Measurements from ENCODE around the gene DHX16. TPM values are rescaled to one million over a fixed set of nuclear protein-coding genes. Genes with fewer than 3 reads are reported as not detected.

Gene DHX16
- total RNA-seq, 1 experiment from 2014 or later, result 32.2 TPM

GRCh38 chr6:30682143-30683117 is 9.6 kb upstream of the DHX16 start:
- Mint-ChIP-seq H3K9me3 (no peaks in the 10 kb centered on the region), H3K4me3 (peak overlapping the region; percentile 54), H3K4me1 (peaks cover 58% of the 10 kb centered on the region), H3K27ac (peak overlapping the region; percentile 84), H3K36me3 (peaks cover 5% of the 10 kb centered on the region), H3K27me3 (ENCODE audit: low read depth) (no peaks in the 10 kb centered on the region)
- TF ChIP-seq E2F1 (CRISPR knock-in tag; IDR thresholded peaks at IDR 0.05) (no peak), TP53 (CRISPR knock-in tag; IDR thresholded peaks at IDR 0.05) (no peak), ZBTB43 (CRISPR knock-in tag; IDR thresholded peaks at IDR 0.05) (no peak), ETV6 (CRISPR knock-in tag; IDR thresholded peaks at IDR 0.05) (no peak)
- TF ChIP-seq, protein P1, sequence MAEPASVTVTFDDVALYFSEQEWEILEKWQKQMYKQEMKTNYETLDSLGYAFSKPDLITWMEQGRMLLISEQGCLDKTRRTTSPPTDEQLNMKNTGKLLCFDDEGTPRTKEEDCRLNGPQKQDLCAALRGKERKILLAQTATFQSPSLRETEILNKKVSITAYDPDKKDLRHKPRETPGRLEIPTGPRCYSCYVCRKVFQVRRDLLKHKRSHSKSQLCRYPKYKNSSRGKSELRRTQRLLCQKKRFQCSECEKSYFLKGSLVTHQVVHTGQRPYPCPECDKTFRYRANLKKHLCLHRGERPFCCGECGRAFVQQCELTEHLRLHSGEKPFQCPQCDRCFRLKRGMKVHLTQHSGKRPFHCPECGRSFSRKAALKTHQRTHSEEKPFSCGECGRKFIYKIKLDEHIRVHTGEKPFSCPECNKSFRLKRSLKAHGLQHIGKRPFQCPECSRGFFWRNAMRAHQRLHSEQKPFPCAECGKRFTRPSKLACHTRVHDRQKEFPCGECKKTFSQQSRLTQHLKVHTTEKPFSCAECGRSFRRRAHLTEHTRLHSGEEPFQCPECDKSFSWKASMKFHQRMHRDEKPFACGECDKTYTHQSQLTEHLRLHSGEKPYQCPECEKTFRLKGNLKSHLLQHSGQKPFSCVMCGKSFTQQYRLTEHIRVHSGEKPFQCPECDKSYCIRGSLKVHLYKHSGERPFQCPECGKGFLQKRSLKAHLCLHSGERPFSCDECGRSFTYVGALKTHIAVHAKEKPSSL (CRISPR knock-in tag; conservative IDR thresholded peaks at IDR 0.05), result no peak
- DNase-seq (ENCODE audit: low spot score), result peak; percentile 42
- CTCF ChIA-PET, result interaction anchor here (0.6 to 9.7 kb wide), 7 partner anchors 10 to 229 kb away, joined by 3 to 131 read pairs (median 6); partner anchors contain the start of genes DHX16 and MDC1
- POLR2A ChIA-PET, result interaction anchor here (0.8 to 1.6 kb wide), 2 partner anchors 34 to 35 kb away, joined by 3 to 4 read pairs; partner anchors contain the start of gene MDC1
- peak; percentile 10 for ATAC-seq

GRCh38 chr6:30681766-30682142 is 8.9 kb upstream of the DHX16 start:
- no peak for DNase-seq (ENCODE audit: low spot score)
- H3K36me3 Mint-ChIP-seq, result peaks cover 10% of the 10 kb centered on the region
- no peak overlapping the region for H3K4me3 Mint-ChIP-seq
- peaks cover 58% of the 10 kb centered on the region for H3K4me1 Mint-ChIP-seq
- no peaks in the 10 kb centered on the region for H3K9me3 Mint-ChIP-seq
- ATAC-seq, result no peak
- CTCF ChIA-PET, result interaction anchor here (1.2 to 9.7 kb wide), 4 partner anchors 9 to 228 kb away, joined by 3 to 131 read pairs (median 10); partner anchors contain the start of gene DHX16
- TF ChIP-seq AR (CRISPR knock-in tag; IDR thresholded peaks at IDR 0.05), result no peak
- no peak for TF ChIP-seq ATF6 (CRISPR knock-in tag; IDR thresholded peaks at IDR 0.05)
- TF ChIP-seq, protein P2, sequence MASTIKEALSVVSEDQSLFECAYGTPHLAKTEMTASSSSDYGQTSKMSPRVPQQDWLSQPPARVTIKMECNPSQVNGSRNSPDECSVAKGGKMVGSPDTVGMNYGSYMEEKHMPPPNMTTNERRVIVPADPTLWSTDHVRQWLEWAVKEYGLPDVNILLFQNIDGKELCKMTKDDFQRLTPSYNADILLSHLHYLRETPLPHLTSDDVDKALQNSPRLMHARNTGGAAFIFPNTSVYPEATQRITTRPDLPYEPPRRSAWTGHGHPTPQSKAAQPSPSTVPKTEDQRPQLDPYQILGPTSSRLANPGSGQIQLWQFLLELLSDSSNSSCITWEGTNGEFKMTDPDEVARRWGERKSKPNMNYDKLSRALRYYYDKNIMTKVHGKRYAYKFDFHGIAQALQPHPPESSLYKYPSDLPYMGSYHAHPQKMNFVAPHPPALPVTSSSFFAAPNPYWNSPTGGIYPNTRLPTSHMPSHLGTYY (CRISPR knock-in tag; IDR thresholded peaks at IDR 0.05), result no peak
- TF ChIP-seq MLX (CRISPR knock-in tag; IDR thresholded peaks at IDR 0.05), result no peak
- TF ChIP-seq HMGXB4 (CRISPR knock-in tag; IDR thresholded peaks at IDR 0.05), result no peak
- no peak for TF ChIP-seq ATF1 (CRISPR knock-in tag; IDR thresholded peaks at IDR 0.05)
- TF ChIP-seq TCF7 (CRISPR knock-in tag; IDR thresholded peaks at IDR 0.05; ENCODE audit: low read depth), result no peak
- TF ChIP-seq, protein P3, sequence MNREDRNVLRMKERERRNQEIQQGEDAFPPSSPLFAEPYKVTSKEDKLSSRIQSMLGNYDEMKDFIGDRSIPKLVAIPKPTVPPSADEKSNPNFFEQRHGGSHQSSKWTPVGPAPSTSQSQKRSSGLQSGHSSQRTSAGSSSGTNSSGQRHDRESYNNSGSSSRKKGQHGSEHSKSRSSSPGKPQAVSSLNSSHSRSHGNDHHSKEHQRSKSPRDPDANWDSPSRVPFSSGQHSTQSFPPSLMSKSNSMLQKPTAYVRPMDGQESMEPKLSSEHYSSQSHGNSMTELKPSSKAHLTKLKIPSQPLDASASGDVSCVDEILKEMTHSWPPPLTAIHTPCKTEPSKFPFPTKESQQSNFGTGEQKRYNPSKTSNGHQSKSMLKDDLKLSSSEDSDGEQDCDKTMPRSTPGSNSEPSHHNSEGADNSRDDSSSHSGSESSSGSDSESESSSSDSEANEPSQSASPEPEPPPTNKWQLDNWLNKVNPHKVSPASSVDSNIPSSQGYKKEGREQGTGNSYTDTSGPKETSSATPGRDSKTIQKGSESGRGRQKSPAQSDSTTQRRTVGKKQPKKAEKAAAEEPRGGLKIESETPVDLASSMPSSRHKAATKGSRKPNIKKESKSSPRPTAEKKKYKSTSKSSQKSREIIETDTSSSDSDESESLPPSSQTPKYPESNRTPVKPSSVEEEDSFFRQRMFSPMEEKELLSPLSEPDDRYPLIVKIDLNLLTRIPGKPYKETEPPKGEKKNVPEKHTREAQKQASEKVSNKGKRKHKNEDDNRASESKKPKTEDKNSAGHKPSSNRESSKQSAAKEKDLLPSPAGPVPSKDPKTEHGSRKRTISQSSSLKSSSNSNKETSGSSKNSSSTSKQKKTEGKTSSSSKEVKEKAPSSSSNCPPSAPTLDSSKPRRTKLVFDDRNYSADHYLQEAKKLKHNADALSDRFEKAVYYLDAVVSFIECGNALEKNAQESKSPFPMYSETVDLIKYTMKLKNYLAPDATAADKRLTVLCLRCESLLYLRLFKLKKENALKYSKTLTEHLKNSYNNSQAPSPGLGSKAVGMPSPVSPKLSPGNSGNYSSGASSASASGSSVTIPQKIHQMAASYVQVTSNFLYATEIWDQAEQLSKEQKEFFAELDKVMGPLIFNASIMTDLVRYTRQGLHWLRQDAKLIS (CRISPR knock-in tag; IDR thresholded peaks at IDR 0.05; ENCODE audit: borderline replicate concordance), result no peak
- POLR2A ChIA-PET, result interaction anchor here (1.6 kb wide), 1 partner anchor 36 kb away, joined by 4 read pairs; the partner anchor contains the start of gene MDC1
- peak overlapping the region; percentile 49; the same call in 1 of the 2 replicates for H3K27ac Mint-ChIP-seq
- H3K27me3 Mint-ChIP-seq (ENCODE audit: low read depth), result no peaks in the 10 kb centered on the region
